ENCODE results near the gene RTN4R.

DNA sequence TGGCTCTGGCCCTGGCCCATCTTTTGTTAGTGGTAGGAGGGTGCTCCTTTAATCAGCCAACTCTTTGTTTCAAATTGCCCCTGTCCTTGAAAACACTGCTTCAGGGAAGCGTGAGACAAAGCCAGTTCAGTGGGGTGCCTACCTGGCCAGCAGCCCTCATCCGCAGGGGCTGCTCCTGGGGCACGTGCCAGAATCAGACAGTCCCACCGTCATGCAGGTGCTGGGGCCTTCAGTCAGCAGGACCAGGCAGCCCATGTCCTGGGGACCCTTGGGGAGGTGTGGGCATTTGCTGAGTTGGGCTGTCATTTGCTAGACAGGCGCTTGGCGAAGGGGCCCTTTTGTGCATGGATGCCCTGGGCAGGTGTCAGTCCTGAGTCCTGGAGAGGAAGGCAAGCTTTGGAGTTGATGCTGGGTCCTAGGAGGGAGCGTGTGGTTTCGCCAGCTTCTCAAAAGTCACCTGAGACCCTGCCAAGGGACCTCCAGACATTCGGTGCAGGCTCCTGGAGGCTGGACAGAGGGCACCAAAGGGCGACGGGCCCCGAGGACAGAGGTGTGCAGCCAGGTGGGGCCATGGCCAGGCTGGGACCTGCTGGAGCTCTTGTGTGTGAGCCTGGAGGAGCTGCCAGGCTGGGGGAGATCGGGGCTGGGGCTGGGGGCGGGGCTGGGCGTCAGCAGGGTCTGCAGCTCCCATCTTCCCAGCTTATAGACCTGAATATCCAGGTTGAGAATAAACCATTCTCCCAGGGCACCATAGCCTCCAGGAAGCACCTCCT, 15.0 kb upstream of the RTN4R start:
- TF ChIP-seq, protein P1, sequence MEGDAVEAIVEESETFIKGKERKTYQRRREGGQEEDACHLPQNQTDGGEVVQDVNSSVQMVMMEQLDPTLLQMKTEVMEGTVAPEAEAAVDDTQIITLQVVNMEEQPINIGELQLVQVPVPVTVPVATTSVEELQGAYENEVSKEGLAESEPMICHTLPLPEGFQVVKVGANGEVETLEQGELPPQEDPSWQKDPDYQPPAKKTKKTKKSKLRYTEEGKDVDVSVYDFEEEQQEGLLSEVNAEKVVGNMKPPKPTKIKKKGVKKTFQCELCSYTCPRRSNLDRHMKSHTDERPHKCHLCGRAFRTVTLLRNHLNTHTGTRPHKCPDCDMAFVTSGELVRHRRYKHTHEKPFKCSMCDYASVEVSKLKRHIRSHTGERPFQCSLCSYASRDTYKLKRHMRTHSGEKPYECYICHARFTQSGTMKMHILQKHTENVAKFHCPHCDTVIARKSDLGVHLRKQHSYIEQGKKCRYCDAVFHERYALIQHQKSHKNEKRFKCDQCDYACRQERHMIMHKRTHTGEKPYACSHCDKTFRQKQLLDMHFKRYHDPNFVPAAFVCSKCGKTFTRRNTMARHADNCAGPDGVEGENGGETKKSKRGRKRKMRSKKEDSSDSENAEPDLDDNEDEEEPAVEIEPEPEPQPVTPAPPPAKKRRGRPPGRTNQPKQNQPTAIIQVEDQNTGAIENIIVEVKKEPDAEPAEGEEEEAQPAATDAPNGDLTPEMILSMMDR (IDR thresholded peaks at IDR 0.05; ENCODE audit: insufficient read depth, low read depth, low read length), result no peak
- no peak for TF ChIP-seq EZH2 (IDR thresholded peaks at IDR 0.05; ENCODE audit: insufficient read depth, low read length)
